Liver (tissue), 9 donors: ENCODE data around the gene SELENOS. TPM values are rescaled to one million over a fixed set of nuclear protein-coding genes. Genes with fewer than 3 reads are reported as not detected.

Experiments used
- DNase-seq: peaks from one replicate; pipeline ENCODE4 v3.0.0-alpha.2; 2017; ENCODE audit warnings: low spot score
- H3K27ac ChIP-seq, 2 donors: one replicate each; pipeline ENCODE4 v1.7.0; 2013; ENCODE audit warnings: inconsistent platforms in 2 of 2, low read length in 2 of 2, control low read depth in 1 of 2, low read depth in 1 of 2, mild to moderate bottlenecking in 1 of 2
- H3K27me3 ChIP-seq, 4 donors: one replicate each; pipeline versions ENCODE4 v1.6.1 to v1.7.0; 2013; ENCODE audit warnings: low read length in 3 of 4, inconsistent platforms in 1 of 4, mild to moderate bottlenecking in 1 of 4, moderate library complexity in 1 of 4; ENCODE audit not compliant: control insufficient read depth in 4 of 4, insufficient read depth in 4 of 4
- H3K36me3 ChIP-seq, 4 donors: one replicate each; pipeline versions ENCODE4 v1.6.1 to v1.7.0; 2013; ENCODE audit warnings: low read length in 3 of 4, mild to moderate bottlenecking in 3 of 4, low read depth in 1 of 4, moderate library complexity in 1 of 4; ENCODE audit not compliant: control insufficient read depth in 4 of 4, insufficient read depth in 3 of 4
- H3K4me1 ChIP-seq, 4 donors: one replicate each; pipeline versions ENCODE4 v1.6.1 to v1.7.0; 2013; ENCODE audit warnings: low read length in 3 of 4, mild to moderate bottlenecking in 3 of 4, moderate library complexity in 1 of 4; ENCODE audit not compliant: control insufficient read depth in 4 of 4, insufficient read depth in 4 of 4
- H3K4me3 ChIP-seq, 3 donors: one replicate each; pipeline versions ENCODE4 v1.6.1 to v1.7.0; 2013; ENCODE audit warnings: low read length in 3 of 3, control low read depth in 1 of 3, low read depth in 1 of 3, mild to moderate bottlenecking in 1 of 3
- H3K9ac ChIP-seq, 2 donors: one replicate each; pipeline ENCODE4 v1.7.0; 2013; ENCODE audit warnings: low read length in 2 of 2, mild to moderate bottlenecking in 2 of 2, moderate library complexity in 2 of 2, control low read depth in 1 of 2, low read depth in 1 of 2
- H3K9me3 ChIP-seq, 4 donors: one replicate each; pipeline versions ENCODE4 v1.6.1 to v1.7.0; 2013; ENCODE audit warnings: low read length in 3 of 4; ENCODE audit not compliant: control insufficient read depth in 4 of 4
- EGR1 ChIP-seq, 2 donors: IDR thresholded peaks; 2 replicates each; pipeline ENCODE4 v1.6.1; 2016 to 2018; ENCODE audit warnings: antibody characterized with exemption in 2 of 2, low read depth in 2 of 2
- FOXA1 ChIP-seq: IDR thresholded peaks from 2 replicates; pipeline ENCODE4 v1.6.1; 2016; ENCODE audit warnings: antibody characterized with exemption
- FOXA2 ChIP-seq: IDR thresholded peaks from 2 replicates; pipeline ENCODE4 v1.6.1; 2016; ENCODE audit warnings: antibody characterized with exemption
- GABPA ChIP-seq, 2 donors: IDR thresholded peaks in 1 of 2; conservative IDR thresholded peaks in 1 of 2; 2 replicates each; pipeline ENCODE4 v1.6.1; 2016; ENCODE audit warnings: antibody characterized with exemption in 2 of 2, mild to moderate bottlenecking in 1 of 2, moderate library complexity in 1 of 2
- HNF4A ChIP-seq, 2 donors: conservative IDR thresholded peaks; 2 replicates each; pipeline ENCODE4 v1.6.1; 2016; ENCODE audit warnings: antibody characterized with exemption in 2 of 2, mild to moderate bottlenecking in 2 of 2
- HNF4G ChIP-seq: IDR thresholded peaks from 2 replicates; pipeline ENCODE4 v1.6.1; 2016; ENCODE audit warnings: antibody characterized with exemption
- JUND ChIP-seq, 2 donors: IDR thresholded peaks; 2 replicates each; pipeline ENCODE4 v1.6.1; 2016; ENCODE audit warnings: antibody characterized with exemption in 2 of 2
- NR2F2 ChIP-seq: IDR thresholded peaks from 2 replicates; pipeline ENCODE4 v1.6.1; 2016; ENCODE audit warnings: antibody characterized with exemption
- RAD21 ChIP-seq, 2 donors: IDR thresholded peaks; 2 replicates each; pipeline ENCODE4 v1.6.1; 2016; ENCODE audit warnings: antibody characterized with exemption in 2 of 2, mild to moderate bottlenecking in 2 of 2
- RXRA ChIP-seq, 2 donors: IDR thresholded peaks; 2 replicates each; pipeline ENCODE4 v1.6.1; 2017 to 2018; ENCODE audit warnings: antibody characterized with exemption in 2 of 2, mild to moderate bottlenecking in 1 of 2
- SP1 ChIP-seq: IDR thresholded peaks from 2 replicates; pipeline ENCODE4 v1.6.1; 2018; ENCODE audit warnings: antibody characterized with exemption, mild to moderate bottlenecking
- TAF1 ChIP-seq: conservative IDR thresholded peaks from 2 replicates; pipeline ENCODE4 v1.6.1; 2016; ENCODE audit warnings: antibody characterized with exemption, mild to moderate bottlenecking
- YY1 ChIP-seq: IDR thresholded peaks from 2 replicates; pipeline ENCODE4 v1.6.1; 2016; ENCODE audit warnings: antibody characterized with exemption, mild to moderate bottlenecking
- WGBS: extraction: QIAGEN DNeasy Blood & Tissue Kit; methylation state at CpG from one replicate; pipeline ENCODE4 v1.1.7; 2013; 5-methylcytosine and 5-hydroxymethylcytosine counted together
- polyA plus RNA-seq, 2 donors: library from polyadenylated mRNA; stranded (reverse) in 1 of 2; unstranded in 1 of 2; fragments of 200-250 nt in 1 of 2; fragments of >200 nt in 1 of 2; fragmentation: Nextera tagmentation in 1 of 2; extraction: Ambion mirVana in 1 of 2; gene quantifications; one replicate each; pipeline versions ENCODE4 v1.2.1 to v1.2.3, GENCODE V29; 2013 to 2015
- total RNA-seq, 2 donors: library from RNA; depleted of rRNA; stranded (reverse); fragments of >200 nt; gene quantifications; one replicate each; pipeline ENCODE4 v1.2.3, GENCODE V29; 2014
- TF ChIP-seq, protein P1 (sequence below): fragments of 150-350 bp; IDR thresholded peaks from 2 replicates; pipeline ENCODE4 v1.5.1; 2017; ENCODE audit warnings: improper control_type of control experiment, low read depth, low read length; ENCODE audit not compliant: missing input control
- TF ChIP-seq, protein P2 (sequence below): IDR thresholded peaks from 2 replicates; pipeline ENCODE4 v1.6.1; 2016; ENCODE audit warnings: antibody characterized with exemption, mild to moderate bottlenecking
- TF ChIP-seq, protein P3 (sequence below): IDR thresholded peaks from 2 replicates; pipeline ENCODE4 v1.6.1; 2016; ENCODE audit warnings: antibody characterized with exemption
- TF ChIP-seq, protein P4 (sequence below): IDR thresholded peaks from 2 replicates; pipeline ENCODE4 v1.6.1; 2016; ENCODE audit warnings: antibody characterized with exemption
- TF ChIP-seq, protein P5 (sequence below): IDR thresholded peaks from 2 replicates; pipeline ENCODE4 v1.6.1; 2016; ENCODE audit warnings: antibody characterized with exemption
- donor health status: healthy.
- donor health status: healthy.
- donor health status: healthy.
- donor health status: healthy.
- donor health status: healthy.

Gene SELENOS
- total and polyA plus RNA-seq, 4 donors: 25.8 to 71.1 (median 65.8) TPM

DNA sequence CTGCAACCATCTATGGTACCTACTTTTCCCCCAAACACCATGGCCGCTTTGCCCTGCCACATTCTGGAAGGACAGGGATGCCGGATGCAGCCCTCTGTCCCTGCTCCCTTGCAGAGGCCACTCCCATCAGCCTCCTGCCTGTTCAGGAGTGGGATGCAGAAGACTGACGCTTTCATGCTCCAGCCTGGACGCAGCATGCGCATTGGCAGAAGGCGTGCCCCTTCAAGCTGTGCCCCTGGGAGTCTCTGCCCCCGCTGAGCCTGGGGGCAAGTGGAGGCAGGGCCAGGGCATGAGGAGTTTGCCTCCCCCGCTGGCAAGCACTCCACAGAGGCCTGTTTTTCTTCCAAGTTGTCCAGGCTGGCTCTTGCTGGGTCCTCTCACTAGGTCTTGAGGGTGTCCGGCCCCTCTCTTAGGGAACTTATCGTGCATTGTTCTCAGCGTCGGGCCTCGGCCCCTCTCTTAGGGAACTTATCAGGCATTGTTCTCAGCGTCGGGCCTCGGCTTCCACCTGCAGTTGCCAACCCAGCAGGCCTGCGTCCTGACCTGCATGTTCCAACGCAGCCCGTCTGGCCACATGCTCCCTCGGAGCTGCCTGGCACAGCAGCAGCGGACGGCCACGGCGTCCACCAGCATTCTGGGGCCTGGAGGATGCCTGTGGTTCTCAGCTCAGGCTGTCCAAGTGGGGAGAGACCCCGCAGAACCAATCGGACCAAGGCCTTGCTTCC is 32.3 kb upstream of the SELENOS start:
- TF ChIP-seq SP1 (no peak), FOXA1 (no peak), FOXA2 (no peak), JUND (IDR thresholded peaks at IDR 0.05) (no peak)
- TF ChIP-seq, protein P1, sequence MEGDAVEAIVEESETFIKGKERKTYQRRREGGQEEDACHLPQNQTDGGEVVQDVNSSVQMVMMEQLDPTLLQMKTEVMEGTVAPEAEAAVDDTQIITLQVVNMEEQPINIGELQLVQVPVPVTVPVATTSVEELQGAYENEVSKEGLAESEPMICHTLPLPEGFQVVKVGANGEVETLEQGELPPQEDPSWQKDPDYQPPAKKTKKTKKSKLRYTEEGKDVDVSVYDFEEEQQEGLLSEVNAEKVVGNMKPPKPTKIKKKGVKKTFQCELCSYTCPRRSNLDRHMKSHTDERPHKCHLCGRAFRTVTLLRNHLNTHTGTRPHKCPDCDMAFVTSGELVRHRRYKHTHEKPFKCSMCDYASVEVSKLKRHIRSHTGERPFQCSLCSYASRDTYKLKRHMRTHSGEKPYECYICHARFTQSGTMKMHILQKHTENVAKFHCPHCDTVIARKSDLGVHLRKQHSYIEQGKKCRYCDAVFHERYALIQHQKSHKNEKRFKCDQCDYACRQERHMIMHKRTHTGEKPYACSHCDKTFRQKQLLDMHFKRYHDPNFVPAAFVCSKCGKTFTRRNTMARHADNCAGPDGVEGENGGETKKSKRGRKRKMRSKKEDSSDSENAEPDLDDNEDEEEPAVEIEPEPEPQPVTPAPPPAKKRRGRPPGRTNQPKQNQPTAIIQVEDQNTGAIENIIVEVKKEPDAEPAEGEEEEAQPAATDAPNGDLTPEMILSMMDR: no peak
- H3K4me3 ChIP-seq: no peak overlapping the region
- H3K36me3 ChIP-seq: peaks cover 9 to 49% (median 17%) of the 10 kb centered on the region in 4 donors
- DNase-seq: no peak
- no peak overlapping the region for H3K27ac ChIP-seq
- no peak overlapping the region for H3K9ac ChIP-seq
- H3K4me1 ChIP-seq: no peaks in the 10 kb centered on the region
- WGBS: 92% methylated on average over 26 of the region's 26 CpGs
- no peaks in the 10 kb centered on the region for H3K9me3 ChIP-seq
- H3K27me3 ChIP-seq: no peaks in the 10 kb centered on the region

DNA sequence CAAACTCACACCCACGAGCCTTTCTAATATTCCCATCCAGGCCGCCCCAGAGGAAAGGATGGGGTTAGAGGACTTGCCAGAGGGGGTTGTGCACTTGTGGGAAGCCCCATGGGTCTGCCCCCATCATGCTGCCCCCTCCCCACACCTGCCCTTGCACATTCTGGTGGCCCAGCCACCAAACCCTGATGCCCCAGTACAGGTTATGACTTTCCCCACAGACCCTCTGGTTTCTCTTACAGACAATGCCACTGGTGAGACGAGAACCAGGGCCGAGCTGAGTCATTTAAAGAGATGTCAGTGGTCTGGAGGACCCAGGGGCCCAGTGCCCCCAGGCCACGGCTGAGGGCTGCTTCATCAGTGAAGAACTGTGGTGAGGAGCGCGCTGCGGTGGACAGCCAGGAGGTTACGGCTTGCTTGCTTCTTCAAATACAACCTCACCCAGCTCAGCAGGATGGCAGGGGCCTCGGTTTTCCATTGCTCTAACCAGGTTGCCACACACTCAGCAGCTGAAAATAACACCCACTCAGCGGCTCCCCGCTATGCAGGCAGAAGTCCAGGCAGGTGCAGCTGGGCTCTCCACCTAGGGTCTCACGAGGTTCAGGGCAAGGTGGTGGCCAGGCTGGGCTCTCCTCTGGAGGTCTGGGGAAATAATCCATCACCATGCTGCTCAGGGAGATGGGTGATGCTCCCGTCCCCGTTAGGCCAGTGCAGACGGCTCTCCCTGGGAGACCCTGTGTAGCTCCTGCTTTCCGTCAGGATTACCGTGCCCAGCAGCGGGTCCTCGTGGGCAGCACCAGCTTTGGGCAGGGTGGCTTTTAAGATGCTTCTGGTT is 31.5 kb upstream of the SELENOS start:
- Histone ChIP-seq H3K27ac (no peak overlapping the region), H3K4me3 (no peak overlapping the region), H3K27me3 (no peaks in the 10 kb centered on the region), H3K36me3 (peaks cover 8 to 49% (median 17%) of the 10 kb centered on the region in 4 donors), H3K9me3 (no peaks in the 10 kb centered on the region), H3K4me1 (no peaks in the 10 kb centered on the region), H3K9ac (no peak overlapping the region)
- TF ChIP-seq EGR1 (IDR thresholded peaks at IDR 0.05; ENCODE audit: low read depth in 2 of 2) (no peak), JUND (IDR thresholded peaks at IDR 0.05) (no peak), YY1 (no peak), GABPA (IDR thresholded peaks at IDR 0.05 in 1 of 2, conservative IDR thresholded peaks at IDR 0.05 in 1 of 2) (no peak), HNF4A (conservative IDR thresholded peaks at IDR 0.05) (no peak), HNF4G (no peak), SP1 (no peak), RAD21 (IDR thresholded peaks at IDR 0.05) (no peak), FOXA2 (no peak), FOXA1 (no peak), NR2F2 (no peak), TAF1 (no peak), RXRA (IDR thresholded peaks at IDR 0.05) (no peak)
- TF ChIP-seq, protein P2, sequence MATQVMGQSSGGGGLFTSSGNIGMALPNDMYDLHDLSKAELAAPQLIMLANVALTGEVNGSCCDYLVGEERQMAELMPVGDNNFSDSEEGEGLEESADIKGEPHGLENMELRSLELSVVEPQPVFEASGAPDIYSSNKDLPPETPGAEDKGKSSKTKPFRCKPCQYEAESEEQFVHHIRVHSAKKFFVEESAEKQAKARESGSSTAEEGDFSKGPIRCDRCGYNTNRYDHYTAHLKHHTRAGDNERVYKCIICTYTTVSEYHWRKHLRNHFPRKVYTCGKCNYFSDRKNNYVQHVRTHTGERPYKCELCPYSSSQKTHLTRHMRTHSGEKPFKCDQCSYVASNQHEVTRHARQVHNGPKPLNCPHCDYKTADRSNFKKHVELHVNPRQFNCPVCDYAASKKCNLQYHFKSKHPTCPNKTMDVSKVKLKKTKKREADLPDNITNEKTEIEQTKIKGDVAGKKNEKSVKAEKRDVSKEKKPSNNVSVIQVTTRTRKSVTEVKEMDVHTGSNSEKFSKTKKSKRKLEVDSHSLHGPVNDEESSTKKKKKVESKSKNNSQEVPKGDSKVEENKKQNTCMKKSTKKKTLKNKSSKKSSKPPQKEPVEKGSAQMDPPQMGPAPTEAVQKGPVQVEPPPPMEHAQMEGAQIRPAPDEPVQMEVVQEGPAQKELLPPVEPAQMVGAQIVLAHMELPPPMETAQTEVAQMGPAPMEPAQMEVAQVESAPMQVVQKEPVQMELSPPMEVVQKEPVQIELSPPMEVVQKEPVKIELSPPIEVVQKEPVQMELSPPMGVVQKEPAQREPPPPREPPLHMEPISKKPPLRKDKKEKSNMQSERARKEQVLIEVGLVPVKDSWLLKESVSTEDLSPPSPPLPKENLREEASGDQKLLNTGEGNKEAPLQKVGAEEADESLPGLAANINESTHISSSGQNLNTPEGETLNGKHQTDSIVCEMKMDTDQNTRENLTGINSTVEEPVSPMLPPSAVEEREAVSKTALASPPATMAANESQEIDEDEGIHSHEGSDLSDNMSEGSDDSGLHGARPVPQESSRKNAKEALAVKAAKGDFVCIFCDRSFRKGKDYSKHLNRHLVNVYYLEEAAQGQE: no peak
- TF ChIP-seq, protein P3, sequence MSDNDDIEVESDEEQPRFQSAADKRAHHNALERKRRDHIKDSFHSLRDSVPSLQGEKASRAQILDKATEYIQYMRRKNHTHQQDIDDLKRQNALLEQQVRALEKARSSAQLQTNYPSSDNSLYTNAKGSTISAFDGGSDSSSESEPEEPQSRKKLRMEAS: no peak
- TF ChIP-seq, protein P1: no peak
- TF ChIP-seq, protein P4, sequence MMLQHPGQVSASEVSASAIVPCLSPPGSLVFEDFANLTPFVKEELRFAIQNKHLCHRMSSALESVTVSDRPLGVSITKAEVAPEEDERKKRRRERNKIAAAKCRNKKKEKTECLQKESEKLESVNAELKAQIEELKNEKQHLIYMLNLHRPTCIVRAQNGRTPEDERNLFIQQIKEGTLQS: no peak
- TF ChIP-seq, protein P5, sequence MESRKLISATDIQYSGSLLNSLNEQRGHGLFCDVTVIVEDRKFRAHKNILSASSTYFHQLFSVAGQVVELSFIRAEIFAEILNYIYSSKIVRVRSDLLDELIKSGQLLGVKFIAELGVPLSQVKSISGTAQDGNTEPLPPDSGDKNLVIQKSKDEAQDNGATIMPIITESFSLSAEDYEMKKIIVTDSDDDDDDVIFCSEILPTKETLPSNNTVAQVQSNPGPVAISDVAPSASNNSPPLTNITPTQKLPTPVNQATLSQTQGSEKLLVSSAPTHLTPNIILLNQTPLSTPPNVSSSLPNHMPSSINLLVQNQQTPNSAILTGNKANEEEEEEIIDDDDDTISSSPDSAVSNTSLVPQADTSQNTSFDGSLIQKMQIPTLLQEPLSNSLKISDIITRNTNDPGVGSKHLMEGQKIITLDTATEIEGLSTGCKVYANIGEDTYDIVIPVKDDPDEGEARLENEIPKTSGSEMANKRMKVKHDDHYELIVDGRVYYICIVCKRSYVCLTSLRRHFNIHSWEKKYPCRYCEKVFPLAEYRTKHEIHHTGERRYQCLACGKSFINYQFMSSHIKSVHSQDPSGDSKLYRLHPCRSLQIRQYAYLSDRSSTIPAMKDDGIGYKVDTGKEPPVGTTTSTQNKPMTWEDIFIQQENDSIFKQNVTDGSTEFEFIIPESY: no peak
- WGBS: 91% methylated on average over 20 of the region's 20 CpGs
- DNase-seq: no peak
